Epidermal melanocyte (primary cell): ENCODE measurements around the gene D2HGDH.
A peak's percentile ranks its signal among the peaks of the same experiment; 100 is the strongest.

Source experiments
- DNase-seq: peaks from one replicate; pipeline ENCODE4 v3.0.0; 2011; ENCODE audit warnings: low spot score; ENCODE audit not compliant: insufficient read length

The D2HGDH gene

DNA sequence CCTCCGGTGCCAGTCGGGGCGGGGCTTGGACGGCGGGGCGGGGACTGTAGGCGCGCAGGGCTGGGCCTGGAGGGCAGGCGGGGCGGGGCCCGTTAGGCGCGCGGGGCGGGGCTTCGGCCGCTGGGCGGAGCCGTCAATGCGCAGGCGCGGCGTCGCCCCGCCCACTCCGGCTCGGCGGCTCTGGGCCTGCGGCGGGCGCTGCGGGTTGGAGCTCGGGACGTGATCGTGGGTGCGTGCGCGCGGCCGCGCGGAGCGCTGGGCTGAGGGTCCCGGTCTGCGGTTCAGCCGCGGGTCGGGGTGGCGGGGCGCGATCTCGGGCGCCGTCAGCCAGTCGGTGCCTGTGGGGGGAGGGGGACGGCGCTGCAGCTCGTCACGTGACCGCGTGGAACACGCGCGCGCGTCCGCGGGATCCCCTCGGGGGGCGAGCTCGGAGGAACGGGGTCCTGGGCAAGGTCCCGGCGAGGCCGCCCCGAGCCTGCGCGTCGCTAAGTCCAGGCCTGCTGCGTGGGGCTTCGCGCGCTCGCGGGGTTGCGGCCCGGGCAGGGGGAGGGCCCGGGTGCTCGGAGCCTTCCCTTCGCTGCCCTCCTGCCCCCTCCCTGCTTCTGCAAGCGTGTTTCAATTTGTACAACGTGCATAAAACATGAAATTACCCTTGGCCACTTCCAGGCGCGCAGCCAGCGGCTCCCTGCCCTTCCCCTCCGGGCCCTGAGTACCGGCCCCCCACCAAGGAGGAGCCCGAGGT, at the start of gene D2HGDH:
D2HGDH (plus strand) TSS at position 164 of the 742 bp plus-strand sequence. CDS start 595 bp downstream, outside the sequence.
- peak; percentile 79 for DNase-seq

DNA sequence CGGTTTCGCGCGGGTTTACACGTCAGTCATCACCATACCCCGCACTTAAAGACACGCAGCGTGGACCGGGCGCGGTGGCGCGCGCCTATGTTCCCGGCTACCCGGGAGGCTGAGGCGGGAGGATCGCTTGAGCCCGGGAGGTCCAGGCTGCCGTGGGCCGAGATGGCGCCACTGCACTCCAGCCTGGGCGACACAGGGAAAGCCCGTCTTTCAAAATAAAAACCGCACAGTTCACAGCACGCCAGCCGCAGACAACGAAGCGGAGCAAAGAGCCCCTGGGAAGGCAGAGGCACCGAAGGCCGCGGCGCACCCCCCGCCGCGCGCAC, 48.1 kb upstream of the D2HGDH start:
- no peak for DNase-seq

- DNase-seq, result peak; percentile 100
Measured at GRCh38 chr2:241686650-241687425, 47.6 kb upstream of the D2HGDH start, which contains the start of gene DTYMK. TSS of gene DTYMK (minus strand) at chr2:241686815. CDS start at chr2:241686783, 32 bp downstream.

DNA sequence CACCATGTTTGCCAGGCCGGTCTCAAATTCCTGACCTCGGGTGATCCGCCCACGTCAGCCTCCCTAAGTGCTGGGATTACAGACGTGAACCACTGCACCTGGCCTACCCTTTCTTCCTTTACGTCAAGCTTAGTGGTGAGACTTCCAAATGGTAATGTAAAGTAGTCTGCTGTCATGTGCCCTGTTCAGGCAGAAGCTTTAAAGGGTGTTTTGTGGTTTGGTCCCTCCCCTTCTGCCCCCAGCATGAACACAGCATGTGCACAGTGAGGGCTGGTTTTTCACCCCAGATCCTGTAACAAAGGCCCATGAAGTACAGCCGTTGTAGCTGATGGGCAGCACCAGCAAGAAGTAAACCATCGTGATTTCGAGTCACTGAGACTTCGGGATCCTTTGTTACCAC, 45.1 kb upstream of the D2HGDH start:
- no peak for DNase-seq

- no peak for DNase-seq
Measured at GRCh38 chr2:241690202-241690717, 44.2 kb upstream of the D2HGDH start.

DNA sequence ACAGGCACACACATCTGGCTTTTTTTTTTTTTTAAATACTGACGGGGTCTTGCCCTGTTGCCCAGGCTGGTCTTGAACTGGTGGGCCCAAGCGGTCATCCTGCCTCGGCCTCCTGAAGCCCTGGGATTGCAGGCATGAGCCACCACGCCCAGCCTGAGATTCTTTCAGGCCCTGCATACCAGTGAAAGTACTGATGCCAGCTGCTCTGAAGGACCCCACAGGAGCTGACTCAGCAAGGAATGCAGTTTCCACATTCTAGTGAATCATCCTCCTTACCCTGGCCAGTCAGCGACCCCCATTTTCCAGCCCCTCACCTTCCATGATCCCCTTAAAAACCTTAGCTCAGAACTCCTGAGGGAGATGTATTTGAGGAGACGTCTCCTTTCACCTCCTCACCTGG, 42.0 kb upstream of the D2HGDH start:
- DNase-seq, result no peak

GRCh38 chr2:241695651-241696050, 38.8 kb upstream of the D2HGDH start:
- no peak for DNase-seq

GRCh38 chr2:241701149-241701398, 33.4 kb upstream of the D2HGDH start:
- no peak for DNase-seq

- peak; percentile 75 for DNase-seq
Measured at GRCh38 chr2:241701399-241702154, 32.9 kb upstream of the D2HGDH start, which contains the start of gene ING5. TSS of gene ING5 (plus strand) at chr2:241702039. CDS start at chr2:241702066, 27 bp downstream.

DNA sequence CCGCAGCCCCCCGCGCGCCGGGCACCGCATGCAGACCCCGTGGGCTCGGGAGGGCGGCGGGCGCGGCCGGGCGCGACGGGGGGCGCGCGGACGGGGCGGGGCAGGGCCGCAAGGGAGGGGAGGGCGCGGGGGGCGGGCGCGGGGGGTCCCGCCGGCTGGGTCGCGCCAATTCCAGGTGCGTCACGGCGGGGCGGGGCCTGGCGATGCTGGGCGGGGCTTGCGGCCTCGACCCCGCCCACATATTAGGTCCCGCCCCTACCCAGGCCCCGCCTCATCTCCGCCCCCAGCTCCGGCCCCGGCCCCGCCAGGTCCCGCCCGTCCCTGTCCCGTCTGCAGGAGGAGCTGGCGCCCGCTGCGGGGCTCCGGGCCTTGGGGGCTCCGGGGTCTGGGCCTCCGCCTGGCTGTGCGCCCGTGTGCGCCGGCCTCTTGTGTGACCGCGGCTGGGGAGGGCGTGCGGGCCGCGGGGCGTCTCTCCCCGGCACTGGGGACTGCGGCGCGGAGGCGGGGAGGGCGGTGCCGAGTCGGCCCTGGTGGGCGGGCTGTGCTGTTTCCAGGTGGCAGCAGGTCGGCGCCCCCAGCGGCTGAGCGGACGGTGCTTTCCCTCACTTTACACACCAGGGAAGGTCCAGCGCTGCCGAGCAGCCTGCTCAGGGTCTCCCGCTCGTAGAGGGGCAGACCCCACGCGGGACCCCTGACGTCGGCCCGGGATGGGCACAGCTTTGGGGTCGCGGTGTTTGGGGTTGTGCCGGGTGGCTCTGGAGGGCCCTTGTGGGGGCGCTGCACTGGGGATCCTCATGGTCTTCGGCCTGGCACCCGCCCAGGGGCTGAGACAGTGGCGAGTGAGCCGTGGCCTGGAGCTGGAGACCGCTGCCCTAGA, 32.0 kb upstream of the D2HGDH start:
- peak; percentile 63 for DNase-seq

DNA sequence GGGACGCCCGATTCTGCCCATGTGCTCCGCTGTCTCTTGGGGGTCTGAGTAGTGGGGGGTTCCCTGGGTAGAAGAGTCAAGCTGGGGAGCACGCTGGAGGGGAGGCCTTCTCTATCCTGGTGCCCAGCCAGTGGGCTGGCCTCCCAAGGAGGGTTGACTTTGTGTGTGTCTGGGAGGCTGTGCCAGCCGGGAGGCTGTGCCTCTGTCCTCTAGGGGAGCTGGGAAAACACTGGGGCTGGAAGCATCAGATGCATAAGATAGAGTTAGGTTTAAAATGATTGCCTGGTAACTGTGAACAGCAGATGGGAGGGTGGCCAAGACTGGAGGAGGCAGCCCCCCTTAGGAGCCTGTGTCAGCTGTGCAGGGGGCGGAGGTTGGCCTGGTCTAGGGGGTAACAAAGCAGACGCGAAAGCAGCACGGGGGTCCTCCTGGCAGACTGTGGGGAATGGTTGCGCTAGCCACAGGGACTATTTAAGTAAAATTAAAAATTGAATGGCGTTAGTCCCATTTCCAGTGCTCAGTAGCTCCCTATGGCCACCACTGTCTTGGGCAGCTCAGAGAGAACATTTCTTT, 31.3 kb upstream of the D2HGDH start:
- no peak for DNase-seq

GRCh38 chr2:241706537-241706936, 27.9 kb upstream of the D2HGDH start:
- no peak for DNase-seq

- no peak for DNase-seq
Measured at GRCh38 chr2:241708879-241709278, 25.6 kb upstream of the D2HGDH start.

GRCh38 chr2:241719093-241719492, 15.3 kb upstream of the D2HGDH start:
- DNase-seq, result no peak

DNA sequence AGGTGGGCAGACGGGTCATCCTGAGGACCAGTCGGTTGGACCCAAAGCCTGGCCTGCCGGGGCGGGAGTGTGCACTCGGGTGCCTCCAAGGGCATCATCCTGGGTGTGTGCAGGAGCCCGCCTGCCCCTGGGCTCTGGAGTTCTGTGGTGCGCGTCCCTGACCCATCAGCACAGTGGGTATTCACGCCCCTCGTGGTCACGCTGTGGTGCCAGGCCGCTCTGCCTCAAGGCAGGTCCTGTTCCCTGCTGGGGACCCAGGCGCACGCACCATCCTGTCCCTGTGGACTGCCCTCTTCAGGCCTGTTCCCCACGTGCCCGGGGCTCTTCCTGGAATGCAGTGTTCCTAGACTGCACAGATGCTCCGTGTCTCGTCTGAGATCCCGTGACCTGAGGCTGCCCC, 14.3 kb upstream of the D2HGDH start:
- DNase-seq, result no peak

DNA sequence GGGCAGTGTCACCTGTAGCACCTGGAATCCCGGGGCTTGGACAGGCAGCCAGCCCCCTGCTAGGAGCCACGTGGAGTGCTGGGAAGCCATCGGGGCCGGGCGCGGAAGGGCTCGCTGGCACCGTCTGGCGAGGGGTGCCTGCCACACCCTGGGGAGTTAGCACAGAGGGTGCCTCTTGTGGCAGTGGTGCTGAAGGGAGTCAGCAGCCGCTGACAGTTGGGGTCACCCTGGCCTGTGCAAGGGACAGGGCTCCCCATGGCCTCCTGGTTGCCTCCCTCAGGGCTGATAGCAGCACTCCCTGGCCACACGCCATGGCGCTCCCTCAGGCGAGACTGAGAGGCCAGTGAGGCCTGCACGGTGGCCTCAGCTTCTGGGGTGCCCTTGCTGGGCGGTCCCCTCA, 13.9 kb upstream of the D2HGDH start:
- no peak for DNase-seq

DNA sequence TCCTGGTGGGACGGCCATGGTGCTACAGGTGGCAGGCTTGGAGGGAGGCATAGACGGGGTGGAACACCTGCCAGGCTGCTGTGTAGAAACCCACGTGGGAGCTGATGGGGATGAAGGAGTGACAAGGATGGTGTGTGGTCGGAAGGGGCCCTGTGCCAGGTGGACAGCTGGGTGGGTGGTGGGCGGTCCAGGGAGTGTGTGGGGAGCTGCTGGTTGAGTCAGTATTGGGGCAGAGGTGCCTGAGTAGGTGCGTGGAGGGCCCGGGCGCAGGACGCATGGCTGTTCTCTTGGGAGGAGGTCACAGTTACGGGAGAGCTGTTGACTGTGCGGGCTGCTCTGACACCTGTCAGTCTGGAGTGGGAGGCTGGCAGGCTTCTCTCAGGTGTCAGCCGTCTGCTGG, 12.6 kb upstream of the D2HGDH start:
- DNase-seq, result no peak

DNA sequence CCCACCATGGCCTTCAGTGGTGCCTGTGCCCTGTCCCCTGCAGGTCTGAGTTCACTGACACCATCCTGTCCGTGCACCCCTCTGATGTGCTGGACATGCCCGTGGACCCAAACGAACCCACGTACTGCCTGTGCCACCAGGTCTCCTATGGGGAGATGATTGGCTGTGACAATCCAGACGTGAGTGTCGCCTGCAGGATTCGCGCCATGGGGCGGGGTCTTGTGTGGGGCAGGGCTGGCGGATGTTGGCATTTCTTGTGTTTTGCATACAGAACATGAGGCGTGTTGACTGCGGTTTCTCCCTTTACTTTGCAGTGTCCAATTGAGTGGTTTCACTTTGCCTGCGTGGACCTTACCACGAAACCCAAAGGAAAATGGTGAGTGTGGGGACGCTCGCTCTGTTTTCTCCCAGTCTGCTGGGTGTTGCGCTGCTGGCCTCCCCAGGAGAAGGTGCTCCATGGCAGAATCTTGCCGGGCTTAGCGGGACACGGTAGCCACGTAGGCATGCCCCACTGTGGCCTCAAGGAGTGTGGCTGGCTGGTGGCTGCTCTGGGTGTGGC, 11.5 kb upstream of the D2HGDH start:
- DNase-seq, result no peak

DNA sequence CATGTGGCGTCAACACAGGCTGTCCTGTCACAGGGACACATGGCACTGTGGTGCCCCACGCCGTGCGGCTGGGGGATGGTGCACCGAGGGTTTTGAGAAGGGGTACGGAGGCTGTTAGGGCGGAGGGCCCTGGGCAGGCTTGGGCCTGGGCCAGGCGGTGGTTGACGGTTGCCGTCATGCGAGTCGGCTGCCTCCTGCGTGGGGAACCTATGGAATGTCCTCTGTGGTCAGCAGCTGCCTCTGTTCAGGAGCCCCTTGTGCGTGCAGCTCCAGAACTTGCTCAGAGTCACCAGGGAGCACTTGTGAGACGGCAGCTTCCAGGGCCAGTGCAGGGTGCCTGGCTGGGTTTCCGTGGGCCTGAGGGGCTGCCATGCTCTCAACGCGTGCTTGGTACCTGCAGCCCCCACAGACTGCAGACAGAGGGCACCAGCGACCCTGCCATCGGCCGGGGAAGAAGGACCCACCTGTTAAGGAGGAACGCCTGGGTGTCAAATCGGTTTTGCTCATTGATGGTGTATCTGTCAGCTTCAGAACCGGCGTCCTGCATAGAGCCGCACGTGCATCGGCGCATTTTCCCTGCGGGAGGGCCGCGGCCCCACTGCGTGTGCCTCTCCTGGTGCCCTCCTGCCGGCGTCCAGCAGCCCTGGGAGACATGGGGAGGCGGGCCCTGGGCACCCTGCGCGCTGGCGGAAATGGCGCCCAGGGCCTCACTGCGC, 10.0 kb upstream of the D2HGDH start:
- no peak for DNase-seq
